T47D (cell line): ENCODE results near the gene CPNE5.

ENCODE experiments used
- DNase-seq, 2 experiments: peaks; one replicate each; pipeline versions ENCODE4 v3.0.0 to v3.0.0-alpha.2; 2011 to 2012; ENCODE audit warnings: low read depth in 1 of 2, low spot score in 1 of 2
- JUND ChIP-seq: IDR thresholded peaks from 2 replicates; pipeline ENCODE4 v1.6.1; 2012; ENCODE audit warnings: low read depth
- in situ Hi-C: cut with HindIII; loops from 2 replicates; pipeline ENCODE4 v1.10.0; 2016; ENCODE audit warnings: low sequenced_read_pairs, low pct_unique_long_range_greater_than_20kb

Gene CPNE5

DNA sequence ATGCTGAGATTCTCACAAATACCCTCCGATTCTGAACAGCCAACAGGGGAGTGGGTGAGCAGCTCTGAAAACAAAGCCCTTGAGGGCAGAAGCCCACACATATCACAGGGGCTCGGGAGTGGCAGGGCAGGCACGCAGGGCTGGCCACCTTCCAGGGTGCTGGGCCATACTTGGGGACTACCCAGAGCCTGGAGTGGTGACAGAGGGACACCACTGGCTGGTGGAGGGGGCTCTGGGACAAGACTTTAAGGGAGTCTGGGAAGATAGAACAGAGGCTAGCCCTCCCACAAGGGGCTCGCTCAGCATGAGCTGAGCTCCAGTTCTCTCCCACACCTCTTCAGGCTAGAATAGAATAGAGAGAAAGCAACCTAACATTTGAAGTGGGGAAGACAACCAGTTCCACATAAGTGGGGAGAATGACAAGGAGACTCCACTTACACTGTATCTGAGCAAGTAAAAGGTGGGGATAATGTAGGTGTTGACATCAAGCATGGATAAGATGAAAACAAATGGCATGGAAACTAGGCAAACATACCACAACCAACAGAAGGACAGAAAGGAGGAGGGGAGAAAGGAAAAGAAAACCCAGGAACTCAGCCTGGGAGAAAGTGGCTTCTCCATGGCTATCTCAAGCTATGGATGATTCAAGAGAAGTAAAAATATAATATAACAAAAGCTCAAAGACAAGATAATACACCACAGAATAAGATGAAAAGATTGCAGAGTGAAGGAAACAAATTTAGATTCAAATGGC is 28.4 kb upstream of the CPNE5 start:
- no peak for DNase-seq
- in situ Hi-C loops = no loop called here
- TF ChIP-seq JUND = no peak

DNA sequence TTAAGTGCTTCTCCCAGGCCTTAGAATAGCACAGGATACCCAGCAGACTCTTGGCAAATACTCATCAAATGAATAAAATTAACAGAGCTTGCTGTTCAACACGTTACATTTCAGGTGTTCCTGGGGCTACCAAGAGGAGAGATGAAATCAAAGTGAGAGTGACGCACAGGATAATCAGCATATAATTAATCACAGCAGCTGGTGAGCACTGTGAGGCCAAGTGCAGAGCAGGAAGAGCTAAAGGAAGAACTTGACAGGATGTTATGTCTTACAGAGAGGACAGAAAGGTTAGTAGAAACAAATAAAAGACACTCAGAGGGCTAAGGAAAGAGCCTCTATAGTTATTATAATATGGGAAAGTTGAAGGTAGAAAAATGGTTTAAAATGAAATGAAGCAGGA is 26.6 kb upstream of the CPNE5 start:
- no peak for DNase-seq
- in situ Hi-C loops = no loop called here
- no peak for TF ChIP-seq JUND

DNA sequence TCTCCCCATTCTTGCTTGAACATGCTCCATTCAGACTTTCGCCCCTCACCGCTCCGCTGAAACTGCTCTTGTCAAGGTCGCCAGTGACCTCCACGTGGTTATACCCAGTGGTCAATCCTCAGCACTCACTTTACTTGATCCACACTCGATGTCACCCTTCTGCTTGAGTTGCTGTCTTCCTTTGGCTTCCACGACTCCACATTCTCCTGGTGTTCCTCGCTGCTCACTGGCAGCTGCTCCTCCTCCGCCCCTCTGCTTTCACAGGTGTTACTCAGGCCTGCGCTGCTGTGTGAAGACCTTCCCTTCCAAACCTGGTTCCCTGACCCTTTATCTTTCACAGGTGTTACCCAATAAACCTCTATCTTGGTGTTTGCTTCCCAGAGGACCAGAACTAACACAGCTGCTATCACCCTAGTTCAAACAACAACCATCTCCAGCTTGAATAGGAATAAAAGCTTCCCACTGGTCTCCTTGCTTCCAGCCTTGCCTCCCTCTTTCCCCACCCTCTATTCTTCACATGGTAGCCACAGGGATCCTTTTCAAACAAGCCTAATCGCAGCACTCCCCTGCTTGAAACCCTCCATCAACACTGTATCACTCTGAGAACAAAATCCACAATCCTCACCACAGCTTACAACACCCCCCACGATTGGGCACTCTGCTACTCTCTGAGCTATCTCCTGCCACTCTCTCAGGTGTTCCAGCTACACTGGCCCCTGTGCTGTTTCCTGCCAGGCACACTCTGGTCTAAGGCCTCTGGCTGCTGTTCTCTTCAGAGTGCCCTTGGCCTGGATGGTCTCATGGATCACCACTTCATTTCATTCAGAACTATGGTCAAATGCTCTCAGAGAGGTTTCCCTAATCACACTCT is 24.7 kb upstream of the CPNE5 start:
- in situ Hi-C loops = no loop called here
- DNase-seq = no peak

DNA sequence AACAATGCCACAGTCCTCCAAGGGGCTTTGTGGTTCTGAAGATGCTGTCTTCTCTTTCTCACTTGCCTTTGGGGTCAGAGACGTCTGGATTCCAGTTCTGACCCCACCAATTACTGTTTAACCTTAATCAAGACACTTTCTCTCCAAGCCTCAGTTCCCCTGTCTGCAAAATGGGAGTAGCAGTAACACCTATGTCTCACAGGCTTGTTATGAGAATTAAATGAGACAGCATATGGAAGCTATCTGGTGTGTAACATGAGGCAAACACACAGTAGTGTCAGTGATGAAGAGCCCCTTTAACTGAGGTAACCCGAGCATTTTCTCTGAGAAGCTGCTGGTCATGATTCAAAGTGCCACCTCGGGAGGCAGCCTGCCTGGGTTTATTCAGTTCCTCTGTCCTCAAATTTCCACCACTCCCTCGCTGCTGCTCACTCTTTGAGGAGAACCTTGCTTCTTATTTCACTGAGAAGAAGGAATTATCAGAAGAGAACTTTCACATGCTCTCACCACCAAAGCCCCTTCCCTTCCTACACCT is 23.7 kb upstream of the CPNE5 start:
- TF ChIP-seq JUND = no peak
- in situ Hi-C loops = no loop called here
- DNase-seq = no peak

More for the DNA sequence above, 24.7 kb upstream of the CPNE5 start:
- TF ChIP-seq JUND = no peak

DNA sequence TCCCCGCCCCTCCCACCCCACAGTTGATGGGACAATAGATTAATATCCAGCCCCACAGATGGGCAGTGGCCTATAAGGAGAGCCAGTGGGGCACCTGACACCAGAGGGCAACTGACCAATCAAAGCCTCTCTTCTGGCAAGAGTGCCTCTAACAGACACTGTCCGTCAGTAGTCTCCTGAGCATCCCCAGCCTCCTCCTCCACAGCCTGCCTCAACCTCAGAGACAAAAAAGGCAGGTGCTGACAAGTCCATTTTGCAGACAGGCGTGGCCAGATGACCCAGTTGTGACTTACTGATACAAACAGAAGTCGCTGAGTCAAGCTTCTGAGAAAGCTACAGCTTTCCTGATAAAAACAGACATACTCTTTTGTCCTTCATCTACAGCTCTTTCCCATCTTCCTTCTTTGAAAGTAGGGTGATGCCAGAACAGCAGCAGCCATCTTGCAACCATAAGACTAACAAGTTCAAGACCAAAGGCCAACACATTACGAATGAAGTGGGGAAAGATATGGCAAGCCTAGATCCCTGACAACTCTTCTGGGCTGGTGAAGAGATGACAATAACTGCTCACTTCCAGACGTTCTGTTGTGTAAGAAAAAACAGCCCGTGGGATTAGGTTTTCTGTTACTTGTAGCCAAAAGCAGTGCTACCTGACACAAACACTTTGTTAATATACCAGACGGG is 23.1 kb upstream of the CPNE5 start:
- no peak for DNase-seq
- in situ Hi-C loops = no loop called here

DNA sequence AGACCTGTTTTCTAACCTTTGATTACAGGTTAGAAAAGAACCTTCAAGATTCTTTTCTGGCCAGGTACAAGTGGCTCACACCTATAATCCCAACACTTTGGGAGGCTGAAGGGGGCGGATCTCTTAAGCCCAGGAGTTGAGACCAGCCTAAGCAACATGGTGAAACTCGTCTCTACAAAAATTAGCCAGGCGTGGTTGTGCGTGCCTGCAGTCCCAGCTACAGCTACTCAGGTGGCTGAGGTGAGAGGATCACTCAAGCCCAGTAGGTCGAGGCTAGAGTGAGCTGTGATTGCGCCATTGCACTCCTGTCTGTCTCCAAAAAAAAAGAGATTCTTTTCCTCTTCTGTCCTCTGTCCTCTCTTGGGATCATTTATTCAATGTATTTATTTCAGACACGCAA is 20.9 kb upstream of the CPNE5 start:
- no peak for DNase-seq
- in situ Hi-C loops = no loop called here
- no peak for TF ChIP-seq JUND

More for the DNA sequence above, 23.1 kb upstream of the CPNE5 start:
- TF ChIP-seq JUND = no peak

DNA sequence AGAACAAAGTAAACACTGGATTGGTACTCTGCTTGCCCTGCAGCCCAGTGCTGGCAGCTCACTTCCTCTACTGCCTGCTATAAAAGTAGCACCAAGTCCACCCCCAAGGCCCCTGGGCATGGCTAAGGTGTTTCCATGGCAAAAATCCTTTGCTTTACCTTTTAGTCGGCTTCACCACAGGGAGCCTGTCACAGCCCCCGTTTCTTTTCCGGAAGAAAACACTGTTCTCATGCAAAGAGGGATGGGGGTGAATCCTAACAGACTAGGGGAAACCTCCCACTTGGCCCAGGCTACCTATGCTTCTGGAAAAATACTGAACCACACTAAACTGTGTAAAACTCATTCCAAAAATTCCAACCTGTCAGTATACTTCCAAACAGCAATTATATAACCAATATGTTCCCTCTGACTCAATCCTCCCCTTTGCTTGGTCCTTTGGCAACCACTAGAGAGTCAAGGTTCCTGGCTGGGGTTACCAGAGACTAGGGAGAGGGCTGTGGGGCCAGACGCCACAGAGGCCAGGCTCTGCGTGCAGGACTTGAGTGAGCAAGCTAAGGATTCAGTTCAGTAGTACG is 19.2 kb upstream of the CPNE5 start:
- TF ChIP-seq JUND = no peak
- peak in 1 of 2 experiments; percentile 54 for DNase-seq
- in situ Hi-C loops = no loop called here

DNA sequence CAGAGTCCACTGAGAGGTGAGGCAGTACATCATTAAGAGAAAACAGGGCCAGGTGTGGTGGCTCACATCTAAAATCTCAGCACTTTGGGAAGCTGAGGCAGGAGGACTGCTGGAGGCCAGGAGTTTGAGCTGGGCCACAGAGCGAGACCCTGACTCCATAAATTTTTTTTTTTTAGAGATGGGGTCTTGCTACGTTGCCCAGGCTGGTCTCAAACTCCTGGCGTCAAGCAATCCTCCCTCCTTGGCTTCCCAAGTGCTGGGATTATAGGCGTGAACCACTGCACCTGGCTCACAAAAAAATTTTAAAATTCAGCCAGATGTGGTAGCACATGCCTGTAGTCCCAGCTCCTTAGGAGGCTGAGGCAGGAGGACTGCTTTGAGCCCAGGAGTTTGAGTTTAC is 18.1 kb upstream of the CPNE5 start:
- no peak for DNase-seq
- in situ Hi-C loops = no loop called here
- no peak for TF ChIP-seq JUND

DNA sequence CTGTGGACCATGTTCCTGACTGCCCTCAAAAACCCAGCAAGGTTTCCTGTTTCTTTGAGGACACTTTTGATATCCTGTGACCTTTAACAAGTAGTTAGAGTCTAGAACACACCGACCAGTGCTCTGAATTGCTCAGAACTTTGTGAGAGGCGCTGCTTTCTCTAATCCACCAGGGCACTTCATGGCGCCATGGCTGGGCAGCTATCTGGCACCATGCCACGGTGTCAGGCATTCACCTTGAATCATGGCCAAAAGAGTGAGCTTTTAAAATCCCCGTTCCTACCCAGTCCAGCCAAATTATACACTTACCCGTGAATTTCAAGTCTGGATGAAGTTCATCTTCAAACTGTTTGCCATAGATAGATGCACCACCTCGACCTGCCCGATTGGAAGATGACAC is 17.0 kb upstream of the CPNE5 start:
- no peak for TF ChIP-seq JUND
- DNase-seq = no peak
- in situ Hi-C loops = no loop called here

DNA sequence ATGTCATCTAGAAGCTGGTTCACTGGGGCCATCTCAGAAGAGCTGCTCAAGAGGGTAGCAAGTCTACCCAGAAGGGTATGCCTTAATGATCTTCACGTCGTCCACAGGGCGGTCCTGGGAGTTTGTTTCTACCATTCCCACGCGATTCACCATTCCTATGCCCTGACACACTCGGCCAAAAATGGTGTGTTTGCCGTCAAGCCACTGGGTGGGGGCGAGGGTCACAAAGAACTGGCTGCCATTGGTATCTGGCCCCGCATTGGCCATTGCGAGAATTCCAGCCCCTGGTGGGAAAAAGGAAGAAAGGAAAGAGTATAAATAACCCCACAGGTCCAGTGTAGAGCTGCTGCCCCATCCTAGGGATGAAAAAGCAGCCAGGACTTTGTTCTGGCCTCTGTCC is 16.5 kb upstream of the CPNE5 start:
- in situ Hi-C loops = no loop called here
- no peak for DNase-seq
- no peak for TF ChIP-seq JUND

DNA sequence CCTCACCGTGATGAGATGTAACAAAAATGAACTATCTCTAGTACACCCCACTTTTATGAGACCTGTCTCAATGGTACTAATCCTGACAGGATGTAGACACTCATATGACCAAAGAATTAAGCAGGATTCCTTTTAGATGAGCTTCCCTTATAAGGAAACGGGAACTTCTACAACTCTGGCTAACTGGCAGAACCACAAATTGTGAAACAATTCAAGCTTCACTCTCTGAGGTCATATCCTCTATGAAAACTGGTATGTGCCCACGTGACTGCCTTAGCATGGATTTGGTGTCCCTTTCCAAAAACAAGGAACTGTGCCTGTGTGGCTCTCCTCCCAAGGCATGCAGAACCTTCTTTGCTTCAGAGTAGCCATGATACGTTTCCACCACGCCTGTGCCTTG is 14.1 kb upstream of the CPNE5 start:
- DNase-seq = peak in 1 of 2 experiments; percentile 88
- in situ Hi-C loops = no loop called here
- no peak for TF ChIP-seq JUND

DNA sequence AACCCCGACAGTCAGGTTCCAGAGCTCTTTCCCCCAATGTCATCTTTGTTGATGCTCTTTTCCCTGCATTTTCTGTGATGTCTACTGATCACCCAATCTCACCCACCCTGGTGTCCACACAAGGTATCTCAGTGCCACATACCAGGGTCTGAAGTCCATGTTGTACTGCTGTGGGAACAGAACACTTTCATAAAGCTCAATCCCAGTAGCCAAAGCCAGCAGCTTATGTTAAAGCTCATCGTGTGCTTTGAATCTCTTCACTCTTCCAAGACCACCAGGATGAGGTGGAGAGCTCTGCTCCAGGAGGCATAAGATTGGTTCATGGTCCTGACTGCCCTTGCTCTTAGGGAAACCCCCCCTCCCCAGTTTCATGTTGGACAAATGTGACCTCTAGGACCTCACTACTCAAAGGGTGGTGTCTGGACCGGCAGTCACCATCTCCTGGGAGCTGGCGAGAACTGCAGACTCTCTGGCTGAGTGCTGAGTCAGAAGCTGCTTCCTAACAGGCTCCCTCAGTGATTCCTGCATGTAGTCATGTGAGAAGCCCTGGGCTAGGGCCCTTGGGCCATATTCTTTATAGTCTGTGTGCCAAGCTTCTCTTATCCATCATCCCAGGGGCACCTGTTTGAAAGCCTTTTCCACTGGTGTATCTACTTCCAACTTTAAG is 13.4 kb upstream of the CPNE5 start:
- in situ Hi-C loops = no loop called here
- TF ChIP-seq JUND = no peak
- no peak for DNase-seq
